GM20000 (cell line): Measurements from ENCODE around the gene NCSTN.

Source experiments
- DNase-seq: peaks from one replicate; pipeline ENCODE4 v3.0.0; 2012; ENCODE audit warnings: low spot score
- TF ChIP-seq, protein P1 (sequence below): IDR thresholded peaks from 2 replicates; pipeline ENCODE4 v1.5.1; 2012; ENCODE audit warnings: mild to moderate bottlenecking, control low read depth; ENCODE audit errors: extremely low read depth, missing control alignments

Gene NCSTN

DNA sequence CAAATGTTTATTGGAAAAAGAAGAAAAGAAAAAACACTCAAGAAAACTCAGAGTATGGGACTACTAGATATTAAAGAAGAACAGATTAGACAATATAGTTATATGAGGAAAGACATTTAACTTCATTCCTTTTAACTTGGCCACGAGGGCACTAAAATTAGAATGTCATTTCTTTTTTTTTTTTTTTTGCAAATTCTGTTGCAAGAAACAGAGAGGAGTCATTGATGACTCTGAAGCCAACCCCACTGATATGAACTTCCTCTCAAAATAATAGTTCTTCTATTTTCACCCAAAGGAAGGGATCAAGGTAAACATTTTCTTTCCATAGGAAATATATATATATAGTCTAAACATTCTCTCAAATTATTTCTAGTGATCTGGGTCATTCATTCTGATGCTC is 33.6 kb upstream of the NCSTN start:
- DNase-seq = no peak
- TF ChIP-seq, protein P1, sequence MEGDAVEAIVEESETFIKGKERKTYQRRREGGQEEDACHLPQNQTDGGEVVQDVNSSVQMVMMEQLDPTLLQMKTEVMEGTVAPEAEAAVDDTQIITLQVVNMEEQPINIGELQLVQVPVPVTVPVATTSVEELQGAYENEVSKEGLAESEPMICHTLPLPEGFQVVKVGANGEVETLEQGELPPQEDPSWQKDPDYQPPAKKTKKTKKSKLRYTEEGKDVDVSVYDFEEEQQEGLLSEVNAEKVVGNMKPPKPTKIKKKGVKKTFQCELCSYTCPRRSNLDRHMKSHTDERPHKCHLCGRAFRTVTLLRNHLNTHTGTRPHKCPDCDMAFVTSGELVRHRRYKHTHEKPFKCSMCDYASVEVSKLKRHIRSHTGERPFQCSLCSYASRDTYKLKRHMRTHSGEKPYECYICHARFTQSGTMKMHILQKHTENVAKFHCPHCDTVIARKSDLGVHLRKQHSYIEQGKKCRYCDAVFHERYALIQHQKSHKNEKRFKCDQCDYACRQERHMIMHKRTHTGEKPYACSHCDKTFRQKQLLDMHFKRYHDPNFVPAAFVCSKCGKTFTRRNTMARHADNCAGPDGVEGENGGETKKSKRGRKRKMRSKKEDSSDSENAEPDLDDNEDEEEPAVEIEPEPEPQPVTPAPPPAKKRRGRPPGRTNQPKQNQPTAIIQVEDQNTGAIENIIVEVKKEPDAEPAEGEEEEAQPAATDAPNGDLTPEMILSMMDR = no peak

DNA sequence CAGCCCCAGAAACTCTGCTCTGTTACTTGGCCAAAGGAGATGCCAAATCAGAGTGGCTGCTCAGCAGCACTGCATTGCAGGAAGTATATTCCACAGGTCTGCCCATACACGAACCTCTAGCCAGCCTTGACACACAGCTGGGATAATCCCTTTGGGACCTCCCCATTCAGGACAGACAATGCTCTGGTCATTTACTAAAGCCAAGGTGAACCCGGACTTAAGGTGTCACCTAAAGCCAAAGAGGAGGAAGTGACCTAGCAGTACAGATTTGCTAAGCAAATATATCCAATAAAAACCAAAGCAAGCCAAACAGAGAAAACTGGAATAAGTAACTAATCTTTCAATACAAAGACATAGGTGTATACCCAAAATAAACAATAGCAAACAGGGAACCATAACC is 27.8 kb upstream of the NCSTN start:
- no peak for DNase-seq
- TF ChIP-seq, protein P1 = no peak

DNA sequence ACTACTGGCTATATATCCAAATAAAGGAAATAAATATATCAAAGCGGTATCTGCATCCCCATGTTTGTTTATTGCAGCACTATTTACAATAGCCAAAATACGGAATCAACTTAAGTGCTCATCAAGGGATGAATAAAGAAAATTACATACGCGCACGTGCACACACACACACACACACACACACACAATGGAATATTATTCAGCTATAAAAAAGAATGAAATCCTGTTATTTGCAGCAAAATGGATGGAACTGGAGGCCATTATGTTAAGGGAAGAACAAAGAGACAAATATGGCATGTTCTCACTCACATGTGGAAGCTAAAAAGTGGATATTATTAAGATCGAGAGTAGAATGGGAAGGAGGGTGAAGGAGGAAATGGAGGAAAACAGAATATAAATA is 20.4 kb upstream of the NCSTN start:
- TF ChIP-seq, protein P1 = no peak
- no peak for DNase-seq

DNA sequence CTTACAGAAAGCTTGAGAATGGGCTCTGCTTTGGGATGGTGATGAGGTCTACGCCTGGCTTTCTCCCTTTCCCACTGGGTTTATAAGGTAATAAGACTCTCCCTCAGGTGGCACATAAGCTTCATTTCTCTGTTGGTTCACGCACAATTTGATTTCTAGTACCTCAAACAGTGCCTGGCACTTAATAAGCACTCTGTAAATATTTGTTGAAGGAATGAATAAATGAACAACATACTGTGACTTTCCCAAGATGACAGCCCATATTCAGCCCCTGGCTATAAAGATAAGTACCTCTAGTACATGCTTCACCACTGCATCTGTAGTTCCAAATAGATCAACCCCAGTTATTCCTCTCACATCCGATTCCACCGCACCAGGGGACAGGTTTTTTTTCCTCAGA is 17.9 kb upstream of the NCSTN start:
- TF ChIP-seq, protein P1 = no peak
- no peak for DNase-seq

DNA sequence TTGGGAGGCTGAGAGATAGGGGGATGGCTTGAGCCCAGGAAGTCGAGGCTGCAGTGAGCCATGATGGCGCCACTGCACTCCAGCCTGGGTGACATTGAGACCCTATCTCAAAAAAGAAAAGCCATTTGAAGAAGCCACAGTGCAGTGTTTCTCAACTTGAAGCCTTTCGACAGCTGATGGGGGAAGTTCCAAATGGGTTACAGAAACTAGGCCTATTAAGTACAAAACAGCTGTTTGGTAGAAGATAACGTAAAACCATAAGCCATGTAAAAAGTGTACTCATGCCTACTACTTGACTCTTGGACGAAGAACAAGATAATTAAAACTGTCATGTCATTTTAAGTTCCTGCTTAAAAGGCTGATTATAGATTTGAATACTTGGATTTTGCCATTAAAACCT is 16.8 kb upstream of the NCSTN start:
- no peak for DNase-seq
- TF ChIP-seq, protein P1 = no peak

DNA sequence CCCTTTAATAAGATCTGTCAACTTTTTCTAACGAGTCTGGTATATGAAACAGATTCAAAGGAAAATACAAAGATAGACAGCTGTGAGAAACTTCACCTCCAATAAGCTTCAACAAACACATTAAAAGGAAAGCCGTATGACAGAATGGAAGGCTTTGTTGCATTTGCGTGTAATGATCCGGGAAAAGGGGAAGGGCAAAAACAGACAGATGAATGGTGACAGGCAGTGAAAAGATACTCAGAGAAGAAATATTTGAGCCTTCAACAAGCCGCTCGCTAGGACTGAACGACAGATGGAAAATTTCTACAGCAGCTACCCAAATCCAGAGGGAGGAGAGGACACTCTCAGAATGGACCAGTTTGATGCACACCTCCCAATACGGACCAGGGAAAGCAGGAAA is 15.0 kb upstream of the NCSTN start:
- TF ChIP-seq, protein P1 = no peak
- DNase-seq = no peak

DNA sequence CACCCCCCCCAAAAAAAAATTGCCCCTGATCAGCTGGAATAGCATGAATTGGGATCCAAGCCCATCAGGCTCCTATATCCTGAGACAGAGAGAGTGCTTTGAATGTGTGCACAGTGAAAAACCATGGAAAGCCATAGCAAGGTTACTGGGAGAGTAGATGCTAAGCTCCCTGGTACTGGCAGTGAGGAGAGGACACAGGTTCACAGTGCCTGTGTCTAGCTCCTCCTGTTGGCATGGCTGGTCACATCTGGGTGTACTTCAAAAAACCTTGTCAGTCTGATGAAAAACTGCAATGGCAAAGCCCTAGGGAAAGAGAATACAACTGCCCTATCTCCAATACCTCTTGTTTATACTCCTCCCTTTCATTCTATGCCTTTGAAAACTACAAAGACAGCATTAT is 13.1 kb upstream of the NCSTN start:
- DNase-seq = no peak
- TF ChIP-seq, protein P1 = no peak
